Eye (tissue), 1 donor: Measurements from ENCODE around the gene WDSUB1.

Source experiments
- DNase-seq: peaks from one replicate; pipeline ENCODE4 v3.0.0-alpha.2; 2015

WDSUB1 gene

GRCh38 chr2:159265171-159265576 lies 21.3 kb downstream of the WDSUB1 start:
- DNase-seq, result no peak

- DNase-seq, result no peak
Observed at GRCh38 chr2:159262904-159263303, 23.6 kb downstream of the WDSUB1 start.

DNA sequence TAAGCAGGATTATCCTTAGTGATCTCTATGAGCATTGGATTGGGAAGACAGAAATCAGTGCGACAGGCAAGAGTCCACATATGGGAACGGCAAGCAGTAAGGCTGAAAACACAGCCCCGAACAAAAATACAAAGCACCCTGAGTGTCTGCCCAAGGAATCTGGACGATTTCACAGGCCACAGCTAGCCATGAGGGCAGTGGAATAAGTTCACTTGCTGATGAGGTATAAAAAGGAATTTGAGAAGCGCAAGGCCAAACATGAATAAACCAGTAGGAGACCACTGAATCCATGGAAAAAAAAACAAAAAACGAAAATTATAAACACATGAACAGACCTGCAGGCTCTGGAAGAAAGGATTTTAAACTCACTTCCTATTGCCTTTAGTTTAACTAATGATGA lies 24.3 kb downstream of the WDSUB1 start:
- DNase-seq, result no peak

DNA sequence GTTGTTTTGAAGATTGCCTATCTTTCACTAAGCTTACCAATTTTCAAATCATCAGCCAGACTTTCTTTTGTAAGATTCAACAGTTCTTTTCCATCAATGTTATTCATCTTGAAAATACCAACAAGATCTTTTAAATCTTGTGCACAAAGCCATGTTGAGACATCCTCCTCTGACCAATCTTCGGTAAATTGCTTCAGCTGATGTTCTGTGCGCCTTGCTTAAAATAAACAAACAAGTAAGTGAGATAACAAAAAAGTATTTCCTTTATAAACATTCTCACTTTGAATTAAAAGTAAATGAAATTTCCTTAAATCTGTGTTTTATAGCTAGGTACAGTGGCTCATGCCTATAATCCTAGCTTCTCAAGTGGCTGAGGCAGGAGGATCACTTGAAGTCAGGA lies 30.3 kb downstream of the WDSUB1 start:
- DNase-seq, result no peak

- no peak for DNase-seq
Observed at GRCh38 chr2:159252905-159253304, 33.6 kb downstream of the WDSUB1 start.

DNA sequence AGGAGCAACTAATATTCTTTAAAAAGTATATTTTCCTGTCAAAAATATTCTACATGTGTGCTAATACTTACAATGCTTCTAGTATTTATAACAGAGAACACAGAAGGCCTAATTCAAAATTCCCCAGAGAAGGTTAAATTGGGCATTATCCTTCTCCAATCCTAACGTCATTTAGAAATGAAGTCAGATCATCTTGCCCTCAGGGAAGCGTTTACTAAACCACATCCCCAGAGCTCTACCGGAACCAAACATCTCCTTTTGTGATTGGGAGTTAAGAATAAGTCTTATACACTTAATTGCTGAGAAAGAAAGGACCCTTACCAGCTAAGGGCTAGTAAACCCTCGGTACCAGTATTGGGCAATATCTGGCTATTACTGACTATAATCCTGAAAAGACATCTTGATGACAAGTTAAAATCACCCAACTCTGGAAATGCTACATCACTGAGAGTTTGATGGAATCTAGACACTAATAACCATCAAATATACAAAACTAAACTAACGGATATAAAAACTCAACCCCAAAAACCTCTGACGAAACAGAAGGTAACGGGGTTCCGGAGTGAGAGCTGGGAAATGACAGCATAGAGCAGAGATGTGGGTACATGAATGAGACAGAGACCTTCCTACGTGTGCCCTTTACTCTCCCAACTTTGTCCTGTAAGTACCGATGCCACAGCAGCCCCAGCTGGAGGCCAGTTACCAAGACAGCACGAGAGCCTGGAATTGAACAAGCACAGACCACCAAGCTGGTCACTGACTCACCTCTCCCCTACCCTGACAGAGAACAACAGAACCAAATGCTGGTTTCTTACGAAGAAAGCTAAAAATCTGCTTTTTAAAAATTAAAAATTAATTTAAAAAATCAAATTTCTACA lies 35.0 kb downstream of the WDSUB1 start:
- DNase-seq, result no peak

- DNase-seq, result no peak
Observed at GRCh38 chr2:159249990-159250715, 36.4 kb downstream of the WDSUB1 start.

DNA sequence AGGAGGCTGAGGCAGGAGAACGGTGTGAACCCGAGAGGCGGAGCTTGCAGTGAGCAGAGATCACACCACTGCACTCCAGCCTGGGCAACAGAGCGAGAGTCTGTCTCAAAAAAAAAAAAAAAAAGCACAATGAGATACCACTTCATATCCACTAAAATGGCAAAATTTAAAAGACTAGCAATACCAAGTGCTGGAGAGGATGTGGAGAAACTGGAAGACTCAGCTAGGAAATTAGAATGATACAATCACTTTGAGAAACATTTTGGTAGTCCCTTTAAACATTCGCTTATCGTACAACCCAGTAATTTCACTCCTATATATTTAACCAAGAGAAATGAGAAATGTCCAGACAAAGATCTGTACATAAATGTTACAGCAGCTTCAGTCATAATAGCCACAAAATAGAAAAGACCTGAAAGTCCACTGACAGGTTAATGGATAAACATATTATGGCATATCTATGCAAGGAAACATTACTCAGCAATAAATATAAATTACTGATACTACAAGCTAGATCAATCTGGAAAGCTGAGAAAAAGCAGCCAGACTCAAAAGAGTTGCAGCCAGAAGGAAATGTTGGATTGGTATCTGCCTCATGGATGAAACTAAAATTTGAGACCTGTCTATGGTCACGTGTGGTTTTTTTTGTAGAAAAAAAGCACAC lies 40.0 kb downstream of the WDSUB1 start:
- no peak for DNase-seq

DNA sequence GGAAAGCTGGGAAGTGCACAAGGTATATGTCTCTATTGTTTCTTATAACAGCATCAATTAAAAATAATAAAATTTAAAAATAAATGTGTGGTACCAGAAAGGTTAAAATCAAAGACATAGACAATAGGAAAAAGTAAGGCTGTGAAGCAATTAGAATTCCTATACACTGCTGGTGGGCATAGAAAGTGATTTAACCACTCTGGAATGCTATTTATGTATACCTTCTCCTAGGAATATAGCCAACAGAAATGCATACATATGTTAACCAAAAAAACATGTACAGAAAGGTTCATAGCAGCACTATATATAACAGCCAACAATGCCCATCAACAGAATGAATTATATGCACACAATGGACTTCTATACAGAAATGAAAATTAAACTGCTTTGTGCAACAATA lies 43.0 kb downstream of the WDSUB1 start:
- DNase-seq, result no peak

- no peak for DNase-seq
Observed at GRCh38 chr2:159234868-159235267, 51.6 kb downstream of the WDSUB1 start.

DNA sequence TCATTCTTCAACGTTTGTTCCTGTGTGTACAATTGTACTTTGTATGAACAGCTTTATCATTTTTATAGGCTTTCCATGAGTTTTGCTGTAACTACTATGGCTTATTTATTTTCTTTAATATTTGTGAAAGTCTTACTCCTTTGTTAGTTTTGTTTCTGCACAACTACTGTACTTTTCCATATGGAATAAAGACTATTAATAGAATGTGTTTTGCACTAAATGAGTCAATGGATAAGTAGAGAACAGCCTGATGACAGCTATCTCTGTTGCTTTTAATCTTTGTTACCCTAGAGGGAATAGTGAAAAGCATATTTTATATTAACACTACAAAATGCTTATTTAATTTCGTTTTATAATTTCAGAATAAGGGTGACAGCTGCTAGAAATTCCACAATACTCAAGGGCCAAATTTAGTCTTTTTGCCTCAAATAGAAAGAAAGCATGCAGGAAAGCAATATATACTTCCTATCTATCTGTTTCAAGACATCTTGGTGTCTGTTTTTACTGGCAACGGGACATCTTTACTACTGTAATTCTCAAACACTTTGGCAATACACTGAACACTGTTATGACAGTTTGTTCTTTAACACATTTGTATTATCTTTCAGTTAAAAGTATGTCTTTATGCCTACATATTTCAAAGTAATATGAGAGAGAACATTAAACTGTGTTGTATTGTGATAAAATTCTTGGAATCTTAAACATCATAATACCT lies 53.9 kb downstream of the WDSUB1 start:
- DNase-seq, result no peak

- no peak for DNase-seq
Observed at GRCh38 chr2:159230145-159230877, 56.2 kb downstream of the WDSUB1 start.

DNA sequence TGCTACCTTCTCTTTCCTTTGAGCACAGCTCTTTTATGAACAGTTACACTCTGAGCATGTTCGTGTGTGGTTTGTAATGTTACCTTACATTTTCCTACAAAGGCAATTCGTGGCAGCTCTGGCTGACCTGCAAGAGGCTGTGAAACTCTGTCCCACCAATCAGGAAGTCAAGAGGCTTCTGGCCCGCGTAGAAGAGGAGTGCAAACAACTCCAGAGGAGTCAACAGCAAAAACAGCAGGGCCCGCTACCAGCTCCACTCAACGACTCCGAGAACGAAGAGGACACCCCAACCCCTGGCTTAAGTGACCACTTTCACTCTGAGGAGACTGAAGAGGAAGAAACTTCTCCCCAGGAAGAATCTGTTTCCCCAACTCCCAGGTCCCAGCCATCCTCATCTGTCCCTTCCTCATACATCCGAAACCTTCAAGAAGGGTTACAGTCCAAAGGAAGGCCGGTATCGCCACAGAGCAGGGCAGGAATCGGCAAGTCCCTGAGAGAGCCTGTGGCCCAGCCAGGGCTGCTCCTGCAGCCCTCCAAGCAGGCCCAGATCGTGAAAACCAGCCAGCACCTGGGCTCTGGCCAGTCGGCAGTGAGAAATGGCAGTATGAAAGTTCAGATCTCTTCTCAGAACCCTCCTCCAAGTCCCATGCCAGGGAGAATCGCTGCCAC lies 56.9 kb downstream of the WDSUB1 start:
- no peak for DNase-seq

GRCh38 chr2:159228081-159228581 lies 58.4 kb downstream of the WDSUB1 start:
- peak; percentile 62 for DNase-seq

DNA sequence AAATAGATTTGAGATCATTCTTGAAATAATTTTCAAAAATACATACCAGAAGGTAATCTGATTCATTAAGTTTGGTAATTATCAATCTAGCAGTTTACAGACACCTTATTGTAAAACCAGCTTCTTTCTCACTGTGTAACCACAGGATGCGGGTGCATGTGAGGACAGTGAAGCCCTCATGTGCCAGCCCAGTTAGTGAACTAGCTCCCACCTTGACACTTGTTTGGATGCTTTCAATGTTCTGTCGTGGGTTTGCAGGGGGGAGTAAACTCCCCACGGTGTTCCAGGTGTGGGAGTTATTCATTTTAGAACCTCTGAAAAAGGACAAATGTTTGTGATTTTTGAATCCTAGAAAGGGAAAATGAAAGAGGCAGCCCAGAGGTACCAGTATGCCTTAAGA lies 59.0 kb downstream of the WDSUB1 start:
- DNase-seq, result no peak

GRCh38 chr2:159226608-159227385 lies 59.7 kb downstream of the WDSUB1 start:
- peak; percentile 20 for DNase-seq

DNA sequence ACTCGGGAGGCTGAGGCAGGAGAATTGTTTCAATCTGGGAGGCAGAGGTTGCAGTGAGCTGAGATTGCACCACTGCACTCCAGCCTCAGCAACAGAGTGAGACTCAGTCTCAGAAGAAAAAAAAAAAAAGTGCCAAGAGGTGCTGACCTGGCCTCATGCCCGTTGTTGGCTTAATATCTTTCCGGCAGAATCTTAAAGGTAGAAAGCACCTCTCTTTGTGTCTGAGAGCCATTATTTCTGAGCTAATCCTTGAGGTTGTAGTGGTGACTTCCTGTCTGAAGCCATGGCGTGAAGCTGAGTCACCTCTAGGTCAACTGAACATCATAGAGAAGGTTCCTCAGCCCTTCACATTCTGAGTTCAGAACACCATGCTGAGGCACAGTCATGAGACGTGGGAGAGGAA lies 60.4 kb downstream of the WDSUB1 start:
- no peak for DNase-seq

DNA sequence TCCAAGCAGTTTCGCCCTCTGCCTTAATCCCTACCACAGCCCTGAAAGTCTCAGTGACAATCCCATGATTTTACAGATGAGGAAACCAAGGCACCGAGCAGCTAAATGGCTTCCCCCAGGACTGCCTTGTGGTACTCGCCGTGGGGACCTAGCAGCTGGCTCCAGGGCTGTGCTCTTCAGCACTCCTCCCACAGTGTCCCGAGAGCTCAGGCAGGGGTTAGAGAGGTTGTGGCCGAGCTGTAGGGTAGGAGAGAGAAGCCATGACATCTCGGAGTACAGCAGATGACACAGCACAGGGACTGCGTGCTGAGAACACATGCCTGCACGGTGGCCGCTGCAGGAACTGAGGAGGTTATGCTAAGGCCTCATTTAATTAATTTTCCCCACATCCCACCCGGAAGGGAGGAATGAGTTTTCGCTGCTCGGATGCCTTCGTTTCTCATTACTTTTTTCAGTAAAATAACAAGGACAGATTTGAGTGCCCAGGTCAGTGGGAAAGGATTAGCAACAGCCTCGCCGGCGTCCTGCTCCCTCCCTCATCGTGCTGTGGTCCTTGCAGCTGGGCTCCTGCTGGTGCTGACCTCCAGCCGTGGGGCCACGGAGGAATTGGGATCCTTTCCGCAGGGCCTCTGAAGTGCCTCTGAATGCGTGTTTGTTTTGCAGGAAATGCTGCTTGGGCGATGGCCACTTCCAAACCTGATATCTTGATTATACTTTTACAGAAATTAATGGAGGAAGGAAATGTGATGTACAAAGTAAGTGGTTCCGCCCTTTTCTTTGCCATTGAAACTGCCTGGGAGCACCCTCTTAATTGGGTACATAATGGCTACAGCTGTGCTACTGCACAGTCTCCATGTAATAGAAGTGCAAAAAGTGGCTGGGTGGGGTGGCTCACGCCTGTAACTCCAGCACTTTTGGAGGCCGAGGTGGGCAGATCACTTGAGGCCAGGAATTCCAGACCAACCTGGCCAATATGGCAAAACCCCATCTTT lies 61.2 kb downstream of the WDSUB1 start:
- DNase-seq, result peak; percentile 66

- no peak for DNase-seq
Observed at GRCh38 chr2:159224061-159224813, 62.3 kb downstream of the WDSUB1 start.
